Measurements from ENCODE around the gene ARHGAP26.

DNA sequence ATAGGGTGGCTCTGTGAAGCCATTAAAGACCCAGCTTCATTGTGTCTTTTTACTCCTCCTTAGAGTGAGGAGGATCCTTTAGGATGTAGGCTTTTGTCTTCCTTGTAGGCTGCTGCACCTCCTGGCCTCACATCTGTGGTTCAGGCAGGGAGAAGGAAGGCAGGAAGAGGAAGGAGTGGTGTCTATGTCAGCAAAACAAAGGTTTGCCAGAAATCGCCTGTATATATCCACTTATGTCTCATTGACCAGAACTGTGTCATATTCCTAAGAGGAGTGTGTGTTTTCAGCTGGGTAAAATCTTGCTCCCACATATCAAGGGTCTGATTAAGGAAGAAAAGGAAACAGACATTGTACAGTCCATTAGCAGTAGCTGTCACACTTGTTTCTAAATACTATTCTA is 213.8 kb downstream of the ARHGAP26 start:
- TF ChIP-seq, protein P1, sequence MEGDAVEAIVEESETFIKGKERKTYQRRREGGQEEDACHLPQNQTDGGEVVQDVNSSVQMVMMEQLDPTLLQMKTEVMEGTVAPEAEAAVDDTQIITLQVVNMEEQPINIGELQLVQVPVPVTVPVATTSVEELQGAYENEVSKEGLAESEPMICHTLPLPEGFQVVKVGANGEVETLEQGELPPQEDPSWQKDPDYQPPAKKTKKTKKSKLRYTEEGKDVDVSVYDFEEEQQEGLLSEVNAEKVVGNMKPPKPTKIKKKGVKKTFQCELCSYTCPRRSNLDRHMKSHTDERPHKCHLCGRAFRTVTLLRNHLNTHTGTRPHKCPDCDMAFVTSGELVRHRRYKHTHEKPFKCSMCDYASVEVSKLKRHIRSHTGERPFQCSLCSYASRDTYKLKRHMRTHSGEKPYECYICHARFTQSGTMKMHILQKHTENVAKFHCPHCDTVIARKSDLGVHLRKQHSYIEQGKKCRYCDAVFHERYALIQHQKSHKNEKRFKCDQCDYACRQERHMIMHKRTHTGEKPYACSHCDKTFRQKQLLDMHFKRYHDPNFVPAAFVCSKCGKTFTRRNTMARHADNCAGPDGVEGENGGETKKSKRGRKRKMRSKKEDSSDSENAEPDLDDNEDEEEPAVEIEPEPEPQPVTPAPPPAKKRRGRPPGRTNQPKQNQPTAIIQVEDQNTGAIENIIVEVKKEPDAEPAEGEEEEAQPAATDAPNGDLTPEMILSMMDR (IDR thresholded peaks at IDR 0.05) = no peak
- TF ChIP-seq POLR2A (IDR thresholded peaks at IDR 0.05) = no peak
